ENCODE measurements around the gene AP4S1.
A peak's percentile ranks its signal among the peaks of the same experiment; 100 is the strongest.
"Not testable (repeated sequence)": the region's sequence is repeated elsewhere in the genome, so short reads cannot be mapped to it uniquely, and the experiment has no call there.

AP4S1 gene

GRCh38 chr14:31085027-31085426, 59.6 kb downstream of the AP4S1 start:
- DNase-seq (ENCODE audit: low read depth in 3 of 3), result no peak

GRCh38 chr14:31086466-31086865, 61.0 kb downstream of the AP4S1 start:
- not testable (repeated sequence) for DNase-seq (ENCODE audit: low read depth in 3 of 3)

GRCh38 chr14:31090883-31091764, 65.7 kb downstream of the AP4S1 start:
- no peak for DNase-seq (ENCODE audit: low read depth in 3 of 3)

- no peak for DNase-seq (ENCODE audit: low read depth in 3 of 3)
Measured at GRCh38 chr14:31092160-31092708, 66.8 kb downstream of the AP4S1 start.

- DNase-seq (ENCODE audit: low read depth in 3 of 3), result not testable (repeated sequence)
Measured at GRCh38 chr14:31093884-31094839, 68.7 kb downstream of the AP4S1 start.

- DNase-seq (ENCODE audit: low read depth in 3 of 3), result not testable (repeated sequence)
Measured at GRCh38 chr14:31095817-31096216, 70.4 kb downstream of the AP4S1 start.

GRCh38 chr14:31096255-31096654, 70.8 kb downstream of the AP4S1 start:
- no peak for DNase-seq (ENCODE audit: low read depth in 3 of 3)

GRCh38 chr14:31097081-31097480, 71.6 kb downstream of the AP4S1 start:
- no peak for DNase-seq (ENCODE audit: low read depth in 3 of 3)

- DNase-seq (ENCODE audit: low read depth in 3 of 3), result no peak
Measured at GRCh38 chr14:31106768-31107167, 81.3 kb downstream of the AP4S1 start.

GRCh38 chr14:31109257-31109656, 83.8 kb downstream of the AP4S1 start:
- DNase-seq (ENCODE audit: low read depth in 3 of 3), result no peak

- no peak for DNase-seq (ENCODE audit: low read depth in 3 of 3)
Measured at GRCh38 chr14:31110872-31111271, 85.4 kb downstream of the AP4S1 start.

- no peak for DNase-seq (ENCODE audit: low read depth in 3 of 3)
Measured at GRCh38 chr14:31113794-31114193, 88.3 kb downstream of the AP4S1 start.

- no peak for DNase-seq (ENCODE audit: low read depth in 3 of 3)
Measured at GRCh38 chr14:31118892-31119291, 93.4 kb downstream of the AP4S1 start.

GRCh38 chr14:31122098-31122611, 96.7 kb downstream of the AP4S1 start:
- no peak for DNase-seq (ENCODE audit: low read depth in 3 of 3)

- no peak for DNase-seq (ENCODE audit: low read depth in 3 of 3)
Measured at GRCh38 chr14:31122921-31123320, 97.5 kb downstream of the AP4S1 start.

- no peak for DNase-seq (ENCODE audit: low read depth in 3 of 3)
Measured at GRCh38 chr14:31124197-31124596, 98.7 kb downstream of the AP4S1 start.

GRCh38 chr14:31125231-31125630, 99.8 kb downstream of the AP4S1 start:
- DNase-seq (ENCODE audit: low read depth in 3 of 3), result no peak

- DNase-seq (ENCODE audit: low read depth in 3 of 3), result no peak
Measured at GRCh38 chr14:31126680-31127079, 101.2 kb downstream of the AP4S1 start.

GRCh38 chr14:31127690-31128089, 102.2 kb downstream of the AP4S1 start:
- peak in 1 of 3 experiments; percentile 6 for DNase-seq (ENCODE audit: low read depth in 3 of 3)

GRCh38 chr14:31128601-31129526, 103.4 kb downstream of the AP4S1 start:
- no peak for DNase-seq (ENCODE audit: low read depth in 3 of 3)

- no peak for DNase-seq (ENCODE audit: low read depth in 3 of 3)
Measured at GRCh38 chr14:31133133-31133532, 107.7 kb downstream of the AP4S1 start.

All from stimulated activated CD4-positive, alpha-beta T cell treated with anti-CD3 and anti-CD28 coated beads, TNF-alpha, amount 100 ng/mL, for 24 hours (primary cell).